GM18909 (cell line): Measurements from ENCODE around the gene OLIG1.

Source experiments
- ATAC-seq: cut with Tn5 transposase; IDR thresholded peaks from one replicate; pipeline ENCODE4 v1.9.1; 2021; ENCODE audit warnings: mild to moderate bottlenecking; ENCODE audit not compliant: unreplicated experiment, poor library complexity

OLIG1 gene

GRCh38 chr21:33058957-33059356, 11.0 kb upstream of the OLIG1 start:
- ATAC-seq, result no peak

- no peak for ATAC-seq
Observed at GRCh38 chr21:33059380-33059841, 10.5 kb upstream of the OLIG1 start.

GRCh38 chr21:33061233-33061632, 8.7 kb upstream of the OLIG1 start:
- no peak for ATAC-seq

GRCh38 chr21:33063375-33063883, 6.5 kb upstream of the OLIG1 start:
- no peak for ATAC-seq

- ATAC-seq, result no peak
Observed at GRCh38 chr21:33063907-33064622, 5.9 kb upstream of the OLIG1 start.

DNA sequence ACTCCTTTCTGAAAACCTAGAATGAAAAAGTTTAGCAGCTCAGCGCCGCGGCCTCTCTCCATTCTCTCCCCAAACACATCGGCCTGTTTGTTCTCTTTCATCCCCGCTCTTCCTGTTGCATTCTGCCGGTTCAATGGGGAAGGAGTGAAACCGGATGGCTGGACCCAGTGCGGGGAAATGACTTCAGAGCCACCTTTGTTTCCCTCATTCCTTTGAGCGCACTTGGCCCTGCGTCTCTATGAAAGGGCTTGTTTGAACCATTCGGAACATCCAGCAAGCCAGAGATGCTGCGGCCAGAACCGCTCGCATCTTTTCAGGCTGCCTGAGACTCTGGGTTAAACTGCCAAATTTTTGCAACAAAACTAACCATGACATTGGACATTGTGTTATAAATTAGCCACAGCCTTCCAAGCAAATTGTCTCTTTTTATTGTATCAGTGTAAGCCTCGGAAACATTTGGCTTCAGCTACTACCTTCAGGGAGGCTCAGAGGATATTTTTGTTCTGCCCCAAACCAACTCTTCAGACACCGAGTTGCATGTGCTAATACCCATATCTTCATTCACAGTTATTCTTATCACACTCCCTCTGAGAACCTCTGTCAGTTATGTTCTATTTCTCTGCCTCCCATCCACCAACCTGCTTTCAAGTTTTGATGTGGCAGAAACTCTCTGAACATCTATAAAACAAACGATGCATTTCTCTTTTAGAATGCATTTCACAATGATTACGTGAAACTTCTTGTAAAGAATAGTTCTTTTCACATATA, 5.1 kb upstream of the OLIG1 start:
- no peak for ATAC-seq

- ATAC-seq, result no peak
Observed at GRCh38 chr21:33067043-33067442, 2.9 kb upstream of the OLIG1 start.

- no peak for ATAC-seq
Observed at GRCh38 chr21:33067457-33067856, 2.5 kb upstream of the OLIG1 start.

- ATAC-seq, result no peak
Observed at GRCh38 chr21:33069243-33069642, 698 bp upstream of the OLIG1 start.

DNA sequence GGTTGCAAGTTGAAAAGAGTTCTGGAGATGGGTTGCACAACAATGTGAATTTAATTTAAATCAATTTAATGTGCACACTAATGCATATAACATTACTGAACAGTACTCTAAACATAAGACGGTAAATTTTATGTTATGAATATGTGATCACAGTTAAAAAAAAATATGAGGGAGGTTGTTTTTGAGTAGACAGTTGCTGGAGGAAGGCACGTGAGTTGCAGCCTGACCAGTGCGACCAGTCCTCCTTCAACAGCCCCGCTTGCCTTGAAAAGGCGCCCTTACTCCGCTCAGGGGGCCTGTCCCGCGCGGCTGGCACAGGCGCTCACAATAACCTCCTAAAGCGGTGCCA, 322 bp upstream of the OLIG1 start:
- no peak for ATAC-seq

DNA sequence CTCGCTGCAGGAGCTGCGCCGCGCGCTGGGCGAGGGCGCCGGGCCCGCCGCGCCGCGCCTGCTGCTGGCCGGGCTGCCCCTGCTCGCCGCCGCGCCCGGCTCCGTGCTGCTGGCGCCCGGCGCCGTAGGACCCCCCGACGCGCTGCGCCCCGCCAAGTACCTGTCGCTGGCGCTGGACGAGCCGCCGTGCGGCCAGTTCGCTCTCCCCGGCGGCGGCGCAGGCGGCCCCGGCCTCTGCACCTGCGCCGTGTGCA, 730 bp downstream of the OLIG1 start:
- ATAC-seq, result peak; percentile 17

DNA sequence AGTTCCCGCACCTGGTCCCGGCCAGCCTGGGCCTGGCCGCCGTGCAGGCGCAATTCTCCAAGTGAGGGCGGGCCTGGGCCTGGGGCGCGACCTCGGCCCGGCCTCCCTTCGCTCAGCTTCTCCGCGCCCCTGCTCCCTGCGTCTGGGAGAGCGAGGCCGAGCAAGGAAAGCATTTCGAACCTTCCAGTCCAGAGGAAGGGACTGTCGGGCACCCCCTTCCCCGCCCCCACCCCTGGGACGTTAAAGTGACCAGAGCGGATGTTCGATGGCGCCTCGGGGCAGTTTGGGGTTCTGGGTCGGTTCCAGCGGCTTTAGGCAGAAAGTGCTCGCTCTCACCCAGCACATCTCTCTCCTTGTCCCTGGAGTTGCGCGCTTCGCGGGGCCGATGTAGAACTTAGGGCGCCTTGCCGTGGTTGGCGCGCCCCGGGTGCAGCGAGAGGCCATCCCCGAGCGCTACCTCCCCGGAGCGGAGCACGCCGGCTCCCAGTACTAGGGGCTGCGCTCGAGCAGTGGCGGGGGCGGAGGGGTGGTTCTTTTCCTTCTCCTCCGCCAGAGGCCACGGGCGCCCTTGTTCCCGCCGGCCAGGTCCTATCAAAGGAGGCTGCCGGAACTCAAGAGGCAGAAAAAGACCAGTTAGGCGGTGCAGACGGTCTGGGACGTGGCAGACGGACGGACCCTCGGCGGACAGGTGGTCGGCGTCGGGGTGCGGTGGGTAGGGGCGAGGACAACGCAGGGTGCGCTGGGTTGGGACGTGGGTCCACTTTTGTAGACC, 1.2 kb downstream of the OLIG1 start:
- no peak for ATAC-seq

- no peak for ATAC-seq
Observed at GRCh38 chr21:33071770-33072306, 1.9 kb downstream of the OLIG1 start.

DNA sequence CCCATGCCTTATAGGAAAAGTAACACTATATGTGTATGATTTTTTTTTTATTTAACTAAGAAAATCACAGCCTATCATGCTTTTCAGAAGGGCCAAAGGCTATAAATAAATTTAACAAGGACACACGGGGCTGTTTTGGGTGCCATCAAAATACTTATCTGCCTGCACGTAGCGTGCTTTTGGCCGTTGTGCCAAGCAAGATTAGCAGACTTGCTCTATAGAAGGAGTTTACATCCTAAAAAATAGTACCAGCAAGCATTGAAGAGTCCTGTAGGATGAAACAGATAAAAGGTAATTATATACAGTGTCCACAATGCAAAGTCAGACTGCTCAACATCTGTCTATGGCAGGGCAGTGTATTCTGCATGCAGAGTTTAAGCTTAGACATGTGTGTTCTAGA, 3.7 kb downstream of the OLIG1 start:
- no peak for ATAC-seq

DNA sequence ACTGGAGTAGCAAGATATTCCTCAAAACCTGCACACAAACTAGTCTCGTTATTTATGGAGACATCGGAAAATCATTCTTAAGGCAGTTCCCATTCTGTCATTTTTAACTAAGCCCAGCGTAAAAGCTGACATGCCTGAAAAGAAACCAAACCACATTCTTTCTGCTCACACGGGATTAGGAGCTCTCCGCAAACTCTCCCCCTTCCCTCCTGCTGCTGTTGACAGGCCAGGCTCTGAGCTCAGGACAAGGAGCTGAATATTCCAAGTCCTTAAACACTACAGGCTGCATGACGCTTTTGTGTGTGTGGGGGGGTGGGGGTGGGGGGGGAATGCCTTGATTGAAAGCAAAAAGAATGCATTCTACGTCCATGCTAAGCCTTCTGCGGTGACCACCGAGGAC, 5.2 kb downstream of the OLIG1 start:
- ATAC-seq, result no peak

DNA sequence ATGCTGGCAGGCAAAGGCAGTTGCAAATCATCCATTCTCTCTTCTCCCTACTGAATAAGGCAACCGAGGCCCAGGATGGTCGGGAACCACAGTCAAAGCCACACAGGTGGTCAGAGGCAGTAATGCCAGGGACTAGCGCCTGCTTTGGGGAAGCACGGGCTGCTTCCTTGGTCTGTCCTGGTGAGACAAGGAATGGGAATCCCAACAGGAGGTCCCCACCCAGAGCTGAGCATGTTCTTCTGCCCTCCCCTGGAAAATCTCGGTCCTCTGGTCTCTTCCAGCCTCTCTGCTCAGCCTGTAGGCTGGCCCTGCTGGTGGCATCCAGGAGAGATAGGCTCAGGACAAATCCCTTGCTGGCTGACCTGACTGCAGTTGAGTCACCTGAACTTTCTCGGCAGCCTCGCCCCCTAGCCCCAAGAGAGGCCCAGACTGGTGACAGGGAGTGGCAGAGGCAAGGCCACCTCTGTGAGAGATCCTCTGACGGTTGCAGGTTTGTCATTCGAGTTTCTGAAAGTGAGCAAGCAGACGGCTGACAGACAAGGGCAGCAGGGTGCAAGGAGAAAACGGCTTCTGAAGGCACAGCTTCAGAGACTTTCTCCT, 5.8 kb downstream of the OLIG1 start:
- no peak for ATAC-seq

DNA sequence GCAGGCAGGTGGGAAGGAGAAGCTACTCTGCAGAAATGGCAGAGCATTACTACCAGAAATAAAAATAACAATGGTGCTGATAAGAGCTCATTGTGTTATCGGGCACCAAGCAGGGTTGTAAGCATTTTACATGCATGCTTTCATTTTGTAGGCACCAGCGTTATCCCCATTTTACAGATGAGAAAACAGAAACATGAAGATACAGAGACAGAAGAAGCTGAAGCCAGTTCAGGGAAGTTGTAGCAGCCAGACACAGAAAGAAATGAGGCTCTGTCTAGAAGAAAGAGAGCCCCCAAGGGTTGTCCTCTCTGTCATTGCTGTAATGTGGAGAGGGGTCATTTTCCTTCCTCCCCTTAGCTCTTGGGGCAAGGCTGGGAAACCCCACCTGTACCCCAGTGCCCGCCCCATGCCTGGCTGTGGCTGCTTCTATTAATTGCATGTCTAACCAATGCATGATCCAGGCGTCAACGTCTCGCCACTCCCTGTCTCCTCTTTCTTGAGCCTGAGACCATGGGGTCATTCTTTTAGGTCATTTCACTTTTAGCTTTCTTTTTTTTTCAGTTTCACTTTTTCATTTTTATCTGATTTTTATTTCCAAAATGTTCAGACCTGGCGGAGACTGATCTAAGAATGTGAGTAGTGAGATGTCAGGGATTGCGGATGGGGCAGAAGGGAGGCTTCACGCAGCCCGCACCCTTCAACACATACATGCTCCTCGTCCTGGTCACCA, 6.8 kb downstream of the OLIG1 start:
- ATAC-seq, result no peak

GRCh38 chr21:33078907-33079582, 9.1 kb downstream of the OLIG1 start:
- peak; percentile 97 for ATAC-seq

GRCh38 chr21:33080376-33080775, 10.4 kb downstream of the OLIG1 start:
- ATAC-seq, result no peak
